Thoracic aorta (tissue), 2 donors: Measurements from ENCODE around the gene SH2B3. TPM values are rescaled to one million over a fixed set of nuclear protein-coding genes. Genes with fewer than 3 reads are reported as not detected.

ENCODE experiments used
- ATAC-seq: fragments of 150-250 bp; one replicate; pipeline ENCODE4 v1.8.0; 2017; ENCODE audit warnings: low read depth; ENCODE audit not compliant: insufficient number of reproducible peaks, low FRiP score
- DNase-seq: peaks from one replicate; pipeline ENCODE4 v3.0.0-alpha.2; 2020; ENCODE audit warnings: low spot score
- H3K27ac ChIP-seq, 2 donors: fragments of 200-600 bp; sonication (generic); 1 replicate in 1 of 2; 2 replicates in 1 of 2; pipeline ENCODE4 v1.5.1; 2016; ENCODE audit warnings: mild to moderate bottlenecking in 2 of 2, moderate library complexity in 2 of 2
- H3K27me3 ChIP-seq: fragments of 200-600 bp; sonication (generic); replicated peaks from 2 replicates; pipeline ENCODE4 v1.6.0; 2016; ENCODE audit warnings: mild to moderate bottlenecking; ENCODE audit not compliant: insufficient read depth
- H3K36me3 ChIP-seq: fragments of 200-600 bp; sonication (generic); one replicate; pipeline ENCODE4 v1.5.1; 2016
- H3K4me1 ChIP-seq, 2 donors: fragments of 200-600 bp; sonication (generic); 1 replicate in 1 of 2; 2 replicates in 1 of 2; pipeline versions ENCODE4 v1.5.1 to v1.6.0; 2016; ENCODE audit warnings: low read depth in 2 of 2, mild to moderate bottlenecking in 1 of 2; ENCODE audit not compliant: control insufficient read depth in 1 of 2
- H3K4me3 ChIP-seq: fragments of 200-600 bp; sonication (generic); 2 replicates; pipeline ENCODE4 v1.5.1; 2016; ENCODE audit warnings: mild to moderate bottlenecking
- H3K9me3 ChIP-seq: fragments of 200-600 bp; sonication (generic); 2 replicates; pipeline ENCODE4 v1.5.1; 2016
- CTCF ChIP-seq: fragments of 200-600 bp; sonication (generic); IDR thresholded peaks from one replicate; pipeline ENCODE4 v1.5.1; 2019; ENCODE audit warnings: antibody characterized with exemption
- total RNA-seq, 2 donors: library from RNA; depleted of rRNA; stranded (reverse); fragments of >200 nt; gene quantifications; one replicate each; pipeline versions ENCODE4 v1.1.0 to v1.2.3, GENCODE V29; 2016

The SH2B3 gene
- total RNA-seq, 2 donors from 2014 or later: 48.6 to 117 TPM

- DNase-seq (no peak), ATAC-seq (no peak)
- H3K4me1 ChIP-seq: peaks cover 32 to 68% of the 10 kb centered on the region in 2 donors
- H3K4me3 ChIP-seq: no peak overlapping the region
- H3K36me3 ChIP-seq: no peaks in the 10 kb centered on the region
- peak overlapping the region; percentile 28 to 43 for H3K27ac ChIP-seq
- no peaks in the 10 kb centered on the region for H3K9me3 ChIP-seq
- no peaks in the 10 kb centered on the region for H3K27me3 ChIP-seq
- TF ChIP-seq CTCF: no peak
These were observed 6.5 kb downstream of the SH2B3 start for GRCh38 chr12:111412007-111412829.

GRCh38 chr12:111412830-111413441 lies 7.2 kb downstream of the SH2B3 start:
- Histone ChIP-seq H3K27me3 (no peaks in the 10 kb centered on the region), H3K27ac (peak overlapping the region in 1 of 2 donors; percentile 43), H3K36me3 (no peaks in the 10 kb centered on the region), H3K4me1 (peaks cover 32 to 60% of the 10 kb centered on the region in 2 donors), H3K9me3 (no peaks in the 10 kb centered on the region), H3K4me3 (no peak overlapping the region)
- DNase-seq (no peak), ATAC-seq (no peak)
- TF ChIP-seq CTCF: no peak

GRCh38 chr12:111413442-111414086 lies 7.8 kb downstream of the SH2B3 start:
- ATAC-seq (no peak), DNase-seq (no peak)
- H3K9me3 ChIP-seq: no peaks in the 10 kb centered on the region
- no peak for TF ChIP-seq CTCF
- peaks cover 32 to 54% of the 10 kb centered on the region in 2 donors for H3K4me1 ChIP-seq
- H3K27ac ChIP-seq: no peak overlapping the region
- no peak overlapping the region for H3K4me3 ChIP-seq
- H3K27me3 ChIP-seq: no peaks in the 10 kb centered on the region
- H3K36me3 ChIP-seq: peaks cover 3% of the 10 kb centered on the region

GRCh38 chr12:111414711-111415252 lies 9.1 kb downstream of the SH2B3 start:
- no peak for DNase-seq
- H3K36me3 ChIP-seq: peaks cover 9% of the 10 kb centered on the region
- H3K4me1 ChIP-seq: peaks cover 25 to 42% of the 10 kb centered on the region in 2 donors
- H3K27ac ChIP-seq: no peak overlapping the region
- ATAC-seq: no peak
- TF ChIP-seq CTCF: no peak
- no peak overlapping the region for H3K4me3 ChIP-seq
- H3K9me3 ChIP-seq: no peaks in the 10 kb centered on the region
- H3K27me3 ChIP-seq: no peaks in the 10 kb centered on the region

- no peak for TF ChIP-seq CTCF
- ATAC-seq (no peak), DNase-seq (no peak)
- Histone ChIP-seq H3K36me3 (peaks cover 9% of the 10 kb centered on the region), H3K4me3 (no peak overlapping the region), H3K9me3 (no peaks in the 10 kb centered on the region), H3K4me1 (peaks cover 0 to 17% of the 10 kb centered on the region in 2 donors), H3K27me3 (no peaks in the 10 kb centered on the region), H3K27ac (no peak overlapping the region)
These were observed 11.6 kb downstream of the SH2B3 start for GRCh38 chr12:111417290-111417689.
